IPS-NIHi11 (cell line): ENCODE results near the gene PCED1A.
"Not testable (repeated sequence)": the region's sequence is repeated elsewhere in the genome, so short reads cannot be mapped to it uniquely, and the experiment has no call there.

Source experiments
- DNase-seq: peaks from one replicate; pipeline ENCODE4 v3.0.0; 2012; ENCODE audit warnings: mixed read lengths, low spot score

PCED1A gene

GRCh38 chr20:2865630-2866029 is 25.2 kb upstream of the PCED1A start:
- DNase-seq: peak; percentile 44

DNA sequence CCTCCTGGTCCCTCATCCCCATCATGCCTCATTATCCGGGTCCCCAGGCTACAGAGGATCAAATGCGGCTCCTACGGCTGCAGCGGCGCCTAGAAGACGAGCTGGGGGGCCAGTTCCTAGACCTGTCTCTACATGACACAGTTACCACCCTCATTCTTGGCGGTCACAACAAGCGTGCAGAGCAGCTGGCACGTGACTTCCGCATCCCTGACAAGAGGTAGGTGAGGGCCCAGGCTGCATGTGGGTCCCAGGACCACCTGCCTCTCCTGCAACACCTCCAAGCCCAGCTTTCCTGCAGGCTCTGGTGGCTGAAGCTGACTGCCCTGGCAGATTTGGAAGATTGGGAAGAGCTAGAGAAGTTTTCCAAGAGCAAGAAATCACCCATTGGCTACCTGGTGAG is 24.6 kb upstream of the PCED1A start:
- DNase-seq: no peak

DNA sequence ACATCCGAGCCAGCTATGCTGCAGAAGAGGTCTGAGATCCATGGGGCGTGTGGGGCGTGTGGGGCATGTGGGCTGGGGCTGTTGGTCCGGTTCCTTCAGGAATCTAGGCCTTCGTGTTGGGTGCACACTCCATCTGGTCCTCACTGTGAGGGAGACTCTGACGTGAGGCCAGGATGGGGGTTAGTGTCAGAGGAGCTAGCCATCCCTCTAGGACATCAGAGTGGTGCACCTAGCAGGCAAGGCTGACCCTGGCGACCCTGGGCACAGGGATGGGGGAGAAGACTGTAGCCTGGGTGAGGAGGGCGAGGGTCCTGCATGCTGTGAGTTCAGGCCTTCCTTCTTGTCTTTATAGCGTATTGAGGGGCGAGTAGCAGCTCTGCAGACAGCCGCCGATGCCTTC is 24.2 kb upstream of the PCED1A start:
- DNase-seq: no peak

- DNase-seq: no peak
Observed at GRCh38 chr20:2859330-2860121, 19.1 kb upstream of the PCED1A start.

DNA sequence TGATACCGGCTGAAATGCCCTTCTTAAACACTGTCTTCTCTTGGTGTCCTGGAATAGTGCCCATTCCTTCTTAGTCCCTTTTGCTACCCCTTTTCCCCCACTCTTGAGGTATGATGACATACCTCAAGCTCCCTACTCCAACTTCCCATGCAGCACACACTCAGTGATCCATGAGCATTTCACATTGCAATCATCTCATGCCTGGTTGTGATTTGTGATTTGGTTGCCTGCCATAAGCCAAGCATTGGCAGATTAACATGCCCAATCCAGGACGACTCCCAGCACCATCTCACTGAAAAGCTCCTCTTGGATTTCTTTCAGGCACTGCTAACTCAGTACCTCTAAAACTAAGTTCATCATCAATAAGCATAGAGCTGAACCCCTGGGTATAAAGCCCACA is 18.1 kb upstream of the PCED1A start:
- DNase-seq: no peak

DNA sequence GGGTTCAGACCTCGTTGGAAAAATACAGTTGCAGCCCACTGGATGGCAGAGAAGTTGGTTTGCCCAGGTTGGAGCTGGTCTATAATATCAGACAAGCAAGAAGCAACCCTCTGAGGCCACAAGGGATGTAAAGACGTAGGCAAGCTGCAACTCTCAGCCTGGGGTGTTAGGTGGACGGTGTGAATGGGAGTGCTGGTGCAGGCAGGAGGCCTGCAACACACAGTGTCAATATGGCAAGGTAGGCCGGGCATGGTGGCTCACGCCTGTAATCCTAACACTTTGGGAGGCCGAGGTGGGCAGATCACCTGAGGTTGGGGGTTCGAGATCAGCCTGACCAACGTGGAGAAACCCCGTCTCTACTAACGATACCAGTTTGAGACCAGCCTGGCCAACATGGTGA is 10.6 kb upstream of the PCED1A start:
- no peak for DNase-seq

DNA sequence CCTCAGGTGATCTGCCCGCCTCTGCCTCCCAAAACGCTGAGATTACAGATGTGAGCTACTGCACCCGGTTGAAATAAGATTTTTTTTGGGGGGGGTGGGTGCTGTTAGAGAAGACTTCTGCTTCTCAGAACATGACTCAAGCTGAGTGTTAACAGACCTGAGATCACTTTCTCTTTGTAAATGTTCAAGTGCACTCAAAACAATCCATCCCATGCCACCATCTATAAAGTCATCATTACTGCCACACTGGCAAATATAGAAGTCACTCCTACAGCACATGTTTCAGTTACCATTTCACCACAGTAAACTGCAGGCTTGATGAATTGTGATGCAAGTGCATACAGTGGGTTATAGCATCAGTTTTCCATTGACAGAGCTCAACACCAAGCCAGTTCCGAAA is 9.1 kb upstream of the PCED1A start:
- DNase-seq: no peak

GRCh38 chr20:2847802-2848201 is 7.3 kb upstream of the PCED1A start:
- no peak for DNase-seq

GRCh38 chr20:2846698-2847097 is 6.2 kb upstream of the PCED1A start:
- DNase-seq: no peak

DNA sequence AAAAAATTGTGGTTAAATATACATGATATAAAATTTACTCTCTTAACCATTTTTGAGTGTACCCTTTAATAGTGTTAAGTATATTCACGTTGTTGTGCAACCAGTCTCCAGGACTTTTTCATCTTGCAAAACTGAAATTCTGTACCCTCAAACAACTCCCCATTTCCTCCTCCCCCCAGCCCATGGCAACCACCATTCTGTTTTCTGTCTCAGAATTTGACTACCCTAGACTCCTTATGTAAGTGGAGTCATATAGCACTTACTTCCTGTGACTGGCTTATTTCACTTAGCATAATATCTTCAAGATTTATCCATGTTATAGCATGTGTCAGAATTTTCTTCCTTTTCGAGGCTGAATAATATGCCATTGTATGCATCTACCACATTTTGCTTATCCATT is 5.2 kb upstream of the PCED1A start:
- DNase-seq: no peak

DNA sequence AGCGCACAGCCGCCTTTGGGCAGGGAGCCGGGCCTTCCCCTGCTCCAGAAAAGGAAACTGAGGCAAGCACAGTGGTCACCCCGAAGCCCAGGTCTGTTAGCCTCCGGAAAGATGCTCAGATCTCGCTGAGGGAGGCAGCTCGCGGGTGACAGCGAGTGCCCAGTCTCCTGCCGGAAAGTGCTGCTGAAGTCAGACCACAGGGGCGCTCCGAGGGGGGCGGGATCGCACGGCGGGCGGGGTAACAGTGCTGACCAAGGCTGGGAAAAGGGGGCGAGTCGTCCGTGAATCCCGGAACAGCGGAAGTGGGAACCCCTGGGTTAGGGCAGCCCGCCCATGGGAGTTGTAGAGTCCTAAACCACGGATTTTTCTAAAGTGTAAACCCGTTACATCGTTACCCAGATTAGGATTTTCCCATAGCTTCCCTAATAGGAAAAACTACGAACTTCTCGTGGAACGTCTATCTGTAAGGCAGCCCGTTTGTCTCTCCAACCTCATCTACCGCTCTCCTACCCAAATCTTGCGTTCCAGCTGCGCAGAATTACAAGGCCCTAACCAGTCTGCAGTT is 594 bp upstream of the PCED1A start:
- peak; percentile 65 for DNase-seq

DNA sequence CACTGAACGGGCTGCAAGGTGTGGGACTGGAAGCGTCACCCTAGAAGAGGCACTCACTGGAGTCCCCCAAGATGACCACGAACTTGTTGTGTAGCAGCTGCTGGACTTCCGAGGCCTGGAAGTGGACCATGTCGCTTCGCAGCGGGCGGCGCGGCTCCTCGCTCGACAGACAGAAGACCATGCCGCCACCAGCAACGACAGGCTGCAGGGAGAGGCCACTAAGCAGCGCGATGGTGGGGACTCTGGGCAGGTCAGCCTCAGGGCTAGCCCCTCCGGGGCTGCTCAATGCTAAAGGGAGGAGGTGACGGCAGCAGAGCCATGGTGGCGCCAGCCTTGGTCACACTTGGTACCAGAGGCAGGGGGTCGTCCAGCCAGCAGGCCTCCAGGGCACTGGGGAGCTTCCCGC is 720 bp downstream of the PCED1A start:
- no peak for DNase-seq

- DNase-seq: no peak
Observed at GRCh38 chr20:2838847-2839671, 1.4 kb downstream of the PCED1A start.

DNA sequence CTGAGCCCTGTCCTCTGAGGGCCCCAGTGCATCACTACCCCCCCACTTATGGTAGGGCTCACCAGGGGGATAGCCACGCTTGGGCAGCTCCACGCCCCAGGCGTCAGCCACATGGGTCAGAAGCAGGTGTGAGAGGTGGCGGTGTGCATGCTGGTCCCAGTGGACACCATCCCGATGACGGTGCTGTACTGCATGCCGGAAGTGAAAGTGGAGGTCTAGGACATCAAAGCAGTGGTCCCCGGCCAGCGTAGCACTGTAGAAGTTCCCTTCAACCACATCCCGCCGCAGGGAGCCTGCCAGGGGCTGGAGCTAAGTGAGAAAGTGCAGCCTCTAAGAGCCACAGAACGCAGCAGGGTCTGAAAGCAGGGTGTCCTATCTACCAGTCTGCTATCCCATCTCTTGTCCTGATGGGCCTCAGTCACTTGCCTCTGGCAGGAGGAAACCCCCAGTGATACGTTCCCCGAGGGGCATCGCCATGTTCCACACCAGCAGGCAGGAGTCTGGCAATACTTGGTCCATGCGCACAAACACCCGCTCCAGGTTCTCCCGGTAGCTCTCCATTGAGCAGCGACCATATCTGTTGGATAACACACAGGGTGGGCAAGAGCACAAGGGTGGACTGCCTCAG is 2.2 kb downstream of the PCED1A start:
- no peak for DNase-seq

DNA sequence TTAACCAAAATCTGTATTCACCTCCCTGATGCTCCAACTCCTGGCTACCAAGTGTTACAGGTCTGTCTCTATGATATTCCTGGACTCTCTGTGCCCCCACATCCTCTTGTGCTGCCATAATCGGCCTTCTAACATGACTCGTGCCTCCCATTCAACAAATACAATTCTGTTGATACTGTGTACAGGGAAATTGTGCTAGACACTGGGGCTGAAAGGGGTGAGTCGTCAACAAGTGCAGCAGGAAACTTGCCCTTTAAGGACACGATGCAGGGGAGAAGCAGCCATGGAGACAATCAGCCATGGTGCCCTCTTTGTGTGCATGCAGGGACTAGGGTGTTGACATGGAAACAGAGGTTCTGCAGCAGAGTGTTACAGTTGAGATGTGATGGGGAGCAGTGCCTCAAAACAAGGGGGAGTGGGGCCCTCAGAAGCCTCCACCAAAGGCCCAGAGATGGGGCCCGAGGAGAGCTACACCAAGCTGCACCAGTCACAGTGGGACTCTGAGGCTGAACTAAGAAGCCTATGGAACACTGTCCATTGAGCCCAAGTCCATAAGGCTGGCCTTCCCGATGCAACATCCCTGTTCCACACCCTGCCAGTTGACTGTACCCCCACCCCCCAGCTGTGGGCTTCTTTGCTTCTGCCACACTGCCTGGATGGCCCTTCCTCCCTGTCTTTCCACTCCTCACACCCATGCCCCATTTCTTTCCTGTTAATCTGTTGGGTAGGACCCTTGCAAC is 3.1 kb downstream of the PCED1A start:
- no peak for DNase-seq

DNA sequence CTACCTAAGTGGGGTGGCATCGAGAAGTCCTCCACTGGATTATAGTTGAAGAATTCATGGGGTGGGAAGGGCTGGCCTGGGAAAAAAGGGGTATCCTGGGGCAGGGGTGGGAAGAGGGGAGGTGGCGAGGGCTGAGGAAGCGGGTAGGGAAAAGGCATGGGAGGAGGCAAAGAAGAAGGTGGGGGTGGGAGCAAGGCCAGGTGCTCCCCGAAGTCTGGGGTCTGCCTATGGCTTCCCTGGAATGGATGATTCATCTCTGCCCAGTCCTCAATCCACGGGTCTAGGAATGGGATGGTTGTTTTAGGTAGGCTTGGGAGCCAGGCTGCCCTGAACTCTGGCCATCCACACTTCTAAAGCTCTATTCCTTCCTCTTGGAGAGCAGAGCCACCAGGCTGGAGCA is 4.4 kb downstream of the PCED1A start:
- DNase-seq: no peak

- no peak for DNase-seq
Observed at GRCh38 chr20:2835331-2835796, 5.1 kb downstream of the PCED1A start.

- no peak for DNase-seq
Observed at GRCh38 chr20:2834401-2835110, 5.9 kb downstream of the PCED1A start.

- no peak for DNase-seq
Observed at GRCh38 chr20:2833761-2834160, 6.7 kb downstream of the PCED1A start.

DNA sequence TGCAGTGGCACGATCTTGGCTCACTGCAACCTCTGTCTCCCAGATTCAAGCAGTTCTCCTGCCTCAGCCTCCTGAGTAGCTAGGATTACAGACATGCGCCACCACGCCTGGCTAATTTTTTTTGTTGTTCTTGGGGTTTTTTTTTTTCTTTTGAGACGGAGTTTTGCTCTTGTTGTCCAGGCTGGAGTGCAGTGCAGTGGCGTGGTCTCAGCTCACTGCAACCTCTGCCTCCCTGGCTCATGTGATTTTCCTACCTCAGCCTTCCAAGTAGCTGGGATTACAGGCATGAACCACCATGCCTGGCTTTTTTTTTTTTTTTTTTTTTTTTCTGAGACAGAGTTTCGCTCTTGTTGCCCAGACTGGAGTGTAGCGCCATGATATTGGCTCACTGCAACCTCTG is 9.2 kb downstream of the PCED1A start:
- not testable (repeated sequence) for DNase-seq

DNA sequence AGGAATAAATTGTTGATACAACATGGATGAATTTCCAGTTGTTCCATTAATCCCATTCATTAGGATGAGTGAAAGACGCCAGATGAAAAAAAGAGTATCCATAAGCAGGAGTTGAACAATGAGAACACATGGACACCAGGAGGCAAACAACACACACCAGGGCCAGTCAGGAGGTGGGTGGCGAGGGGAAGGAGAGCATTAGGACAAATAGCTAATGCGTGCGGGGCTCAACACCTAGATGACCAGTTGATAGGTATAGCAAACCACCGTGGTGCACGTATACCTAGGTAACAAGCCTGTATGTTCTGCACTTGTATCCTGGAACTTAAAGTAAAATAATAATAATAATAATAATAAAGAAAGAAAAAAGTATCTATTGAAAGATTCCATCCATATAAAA is 11.1 kb downstream of the PCED1A start:
- no peak for DNase-seq
